Type B pancreatic cell (in vitro differentiated cells): ENCODE measurements around the gene BMP7. TPM values are rescaled to one million over a fixed set of nuclear protein-coding genes. Genes with fewer than 3 reads are reported as not detected.
A peak's percentile ranks its signal among the peaks of the same experiment; 100 is the strongest.

Experiments used
- DNase-seq: peaks from one replicate; pipeline ENCODE4 v3.0.0; 2021; ENCODE audit warnings: mixed read lengths; ENCODE audit not compliant: unreplicated experiment; ENCODE audit errors: extremely low spot score
- H3K27ac Mint-ChIP-seq: 2 replicates; pipeline ENCODE4 v1.8.0; 2021; ENCODE audit warnings: mild to moderate bottlenecking, mixed read lengths
- H3K27me3 Mint-ChIP-seq: 2 replicates; pipeline ENCODE4 v1.8.0; 2021; ENCODE audit warnings: mixed read lengths
- H3K36me3 Mint-ChIP-seq: 2 replicates; pipeline ENCODE4 v1.8.0; 2021; ENCODE audit warnings: mixed read lengths
- H3K4me1 Mint-ChIP-seq: one replicate; pipeline ENCODE4 v1.8.0; 2021; ENCODE audit warnings: mixed read lengths; ENCODE audit not compliant: unreplicated experiment
- H3K4me3 Mint-ChIP-seq: 2 replicates; pipeline ENCODE4 v1.8.0; 2021; ENCODE audit warnings: mild to moderate bottlenecking, mixed read lengths
- H3K9me3 Mint-ChIP-seq: 2 replicates; pipeline ENCODE4 v1.8.0; 2021; ENCODE audit warnings: mixed read lengths
- total RNA-seq: library from RNA; stranded (reverse); gene quantifications from 2 replicates; pipeline ENCODE4 v1.2.1, GENCODE V29; 2021; ENCODE audit warnings: low replicate concordance
- TF ChIP-seq, protein P1 (sequence below): fragments of 200-600 bp; sonication (generic); conservative IDR thresholded peaks from 2 replicates; pipeline ENCODE4 v1.5.0; 2021; ENCODE audit warnings: antibody characterized with exemption, mild to moderate bottlenecking

Gene BMP7
- total RNA-seq, 1 donor from 2014 or later, result 115 TPM

DNA sequence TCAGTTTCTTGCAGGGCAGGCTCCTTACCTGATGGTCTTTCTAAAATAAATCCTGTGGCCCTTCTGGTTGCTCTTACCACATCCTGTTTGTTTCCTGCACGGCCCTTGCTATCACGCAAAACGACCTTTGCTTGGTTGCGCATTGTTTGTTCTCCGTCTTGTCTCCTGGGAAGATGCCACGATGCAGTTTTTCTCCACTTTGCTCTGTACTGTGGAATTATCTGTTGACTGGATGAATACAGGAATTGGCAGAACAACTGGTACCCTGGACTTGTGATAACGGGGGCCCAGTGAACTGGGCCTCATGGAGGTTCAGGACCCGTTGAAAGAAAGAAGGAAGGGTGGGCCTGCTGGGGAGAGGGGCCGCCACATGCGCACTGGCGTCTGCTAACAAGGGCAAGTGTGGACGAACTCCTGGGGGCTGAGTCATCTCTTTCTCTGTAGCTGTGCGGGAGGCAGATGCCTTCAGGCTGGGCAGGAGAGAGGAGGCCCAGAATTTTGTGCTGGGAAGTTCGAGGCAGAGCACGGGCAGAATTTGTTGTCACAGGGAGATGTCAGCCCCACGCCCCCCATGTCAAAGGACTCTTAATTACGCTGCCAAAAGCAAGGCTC, 139.9 kb downstream of the BMP7 start:
- peaks cover 40% of the 10 kb centered on the region for H3K4me1 Mint-ChIP-seq
- H3K36me3 Mint-ChIP-seq, result no peaks in the 10 kb centered on the region
- TF ChIP-seq, protein P1, sequence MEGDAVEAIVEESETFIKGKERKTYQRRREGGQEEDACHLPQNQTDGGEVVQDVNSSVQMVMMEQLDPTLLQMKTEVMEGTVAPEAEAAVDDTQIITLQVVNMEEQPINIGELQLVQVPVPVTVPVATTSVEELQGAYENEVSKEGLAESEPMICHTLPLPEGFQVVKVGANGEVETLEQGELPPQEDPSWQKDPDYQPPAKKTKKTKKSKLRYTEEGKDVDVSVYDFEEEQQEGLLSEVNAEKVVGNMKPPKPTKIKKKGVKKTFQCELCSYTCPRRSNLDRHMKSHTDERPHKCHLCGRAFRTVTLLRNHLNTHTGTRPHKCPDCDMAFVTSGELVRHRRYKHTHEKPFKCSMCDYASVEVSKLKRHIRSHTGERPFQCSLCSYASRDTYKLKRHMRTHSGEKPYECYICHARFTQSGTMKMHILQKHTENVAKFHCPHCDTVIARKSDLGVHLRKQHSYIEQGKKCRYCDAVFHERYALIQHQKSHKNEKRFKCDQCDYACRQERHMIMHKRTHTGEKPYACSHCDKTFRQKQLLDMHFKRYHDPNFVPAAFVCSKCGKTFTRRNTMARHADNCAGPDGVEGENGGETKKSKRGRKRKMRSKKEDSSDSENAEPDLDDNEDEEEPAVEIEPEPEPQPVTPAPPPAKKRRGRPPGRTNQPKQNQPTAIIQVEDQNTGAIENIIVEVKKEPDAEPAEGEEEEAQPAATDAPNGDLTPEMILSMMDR, result no peak
- H3K4me3 Mint-ChIP-seq, result no peak overlapping the region
- no peak overlapping the region for H3K27ac Mint-ChIP-seq
- no peak for DNase-seq
- H3K27me3 Mint-ChIP-seq, result peaks cover 6% of the 10 kb centered on the region
- H3K9me3 Mint-ChIP-seq, result no peaks in the 10 kb centered on the region

DNA sequence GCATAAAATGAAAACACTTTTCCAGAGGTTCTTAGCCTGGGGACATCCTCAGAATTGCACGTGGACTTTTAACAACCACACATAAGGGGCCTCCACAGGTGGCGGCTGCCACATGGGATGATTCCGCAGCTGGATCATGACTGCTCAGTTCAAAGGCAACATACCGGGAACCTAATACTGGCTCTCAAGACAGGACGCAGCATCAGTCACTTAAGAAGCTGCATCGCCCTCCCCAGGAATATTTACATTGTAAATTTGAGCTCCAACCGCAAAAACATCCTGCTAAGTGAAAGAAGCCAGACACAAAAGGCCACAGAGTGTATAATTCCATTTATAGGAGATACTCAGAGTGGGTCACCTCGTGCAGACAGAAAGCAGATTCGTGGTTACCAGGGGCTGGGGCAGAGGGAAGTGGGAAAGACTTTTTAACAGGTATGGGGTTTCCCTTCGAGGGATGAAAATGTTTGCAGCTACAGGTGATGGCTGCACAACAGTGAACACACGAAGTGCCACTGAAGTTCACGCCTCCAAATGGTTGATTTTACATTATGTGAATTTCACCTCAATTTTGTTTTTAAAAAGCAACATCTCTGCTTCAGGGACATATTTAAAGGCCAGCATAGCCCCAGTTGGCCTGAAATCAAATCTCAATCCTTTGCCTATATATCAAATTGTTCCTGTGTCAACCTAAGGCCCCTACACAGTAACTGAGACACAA, 141.5 kb downstream of the BMP7 start:
- TF ChIP-seq, protein P1, result no peak
- H3K9me3 Mint-ChIP-seq, result no peaks in the 10 kb centered on the region
- no peak overlapping the region for H3K4me3 Mint-ChIP-seq
- no peak overlapping the region for H3K27ac Mint-ChIP-seq
- DNase-seq, result no peak
- peaks cover 31% of the 10 kb centered on the region for H3K4me1 Mint-ChIP-seq
- H3K36me3 Mint-ChIP-seq, result no peaks in the 10 kb centered on the region
- H3K27me3 Mint-ChIP-seq, result peaks cover 6% of the 10 kb centered on the region

DNA sequence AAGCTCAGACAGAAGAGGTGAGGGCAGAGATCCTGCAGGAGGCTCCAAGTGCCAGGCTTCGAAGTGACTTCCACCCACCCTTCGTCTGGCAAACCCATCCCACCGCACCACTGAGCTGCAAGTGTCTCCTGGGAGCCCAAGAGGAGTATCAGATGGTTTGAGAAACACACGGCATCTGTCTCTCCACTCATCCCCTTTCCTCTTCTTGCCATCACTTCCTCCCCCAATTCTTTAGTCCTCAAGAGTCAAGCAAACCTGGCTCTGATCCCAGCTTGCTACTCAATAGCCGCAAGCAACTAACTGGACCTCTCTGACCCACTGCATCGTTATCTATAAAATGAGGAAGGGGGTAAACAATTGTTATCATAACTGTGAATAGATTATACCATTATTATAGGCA, 142.1 kb downstream of the BMP7 start:
- TF ChIP-seq, protein P1, result no peak
- DNase-seq, result no peak
- Mint-ChIP-seq H3K4me1 (peaks cover 31% of the 10 kb centered on the region), H3K27ac (no peak overlapping the region), H3K36me3 (no peaks in the 10 kb centered on the region), H3K4me3 (no peak overlapping the region), H3K9me3 (no peaks in the 10 kb centered on the region), H3K27me3 (peaks cover 6% of the 10 kb centered on the region)

DNA sequence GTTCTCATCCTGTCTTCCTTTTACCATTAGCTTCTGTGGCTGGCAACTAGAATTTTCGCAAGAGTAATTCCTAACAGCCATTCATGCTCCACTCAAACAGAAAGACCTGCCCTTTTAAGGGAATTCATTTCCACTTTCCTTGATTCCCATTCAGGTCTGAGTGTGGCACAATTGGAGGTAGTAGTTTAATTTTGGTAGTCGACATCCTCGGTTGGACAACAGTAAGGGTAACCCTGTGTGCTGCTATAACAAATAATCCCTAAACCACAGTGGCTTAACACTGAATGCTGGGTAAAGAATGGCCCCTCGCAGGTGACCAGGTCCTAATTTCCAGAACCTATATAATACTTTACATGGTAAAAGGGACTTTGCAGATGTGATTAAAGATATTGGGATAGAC, 142.9 kb downstream of the BMP7 start:
- H3K27me3 Mint-ChIP-seq, result peaks cover 6% of the 10 kb centered on the region
- peaks cover 31% of the 10 kb centered on the region for H3K4me1 Mint-ChIP-seq
- DNase-seq, result no peak
- H3K27ac Mint-ChIP-seq, result peak overlapping the region; percentile 4
- H3K4me3 Mint-ChIP-seq, result no peak overlapping the region
- no peaks in the 10 kb centered on the region for H3K36me3 Mint-ChIP-seq
- H3K9me3 Mint-ChIP-seq, result no peaks in the 10 kb centered on the region
- TF ChIP-seq, protein P1, result no peak

DNA sequence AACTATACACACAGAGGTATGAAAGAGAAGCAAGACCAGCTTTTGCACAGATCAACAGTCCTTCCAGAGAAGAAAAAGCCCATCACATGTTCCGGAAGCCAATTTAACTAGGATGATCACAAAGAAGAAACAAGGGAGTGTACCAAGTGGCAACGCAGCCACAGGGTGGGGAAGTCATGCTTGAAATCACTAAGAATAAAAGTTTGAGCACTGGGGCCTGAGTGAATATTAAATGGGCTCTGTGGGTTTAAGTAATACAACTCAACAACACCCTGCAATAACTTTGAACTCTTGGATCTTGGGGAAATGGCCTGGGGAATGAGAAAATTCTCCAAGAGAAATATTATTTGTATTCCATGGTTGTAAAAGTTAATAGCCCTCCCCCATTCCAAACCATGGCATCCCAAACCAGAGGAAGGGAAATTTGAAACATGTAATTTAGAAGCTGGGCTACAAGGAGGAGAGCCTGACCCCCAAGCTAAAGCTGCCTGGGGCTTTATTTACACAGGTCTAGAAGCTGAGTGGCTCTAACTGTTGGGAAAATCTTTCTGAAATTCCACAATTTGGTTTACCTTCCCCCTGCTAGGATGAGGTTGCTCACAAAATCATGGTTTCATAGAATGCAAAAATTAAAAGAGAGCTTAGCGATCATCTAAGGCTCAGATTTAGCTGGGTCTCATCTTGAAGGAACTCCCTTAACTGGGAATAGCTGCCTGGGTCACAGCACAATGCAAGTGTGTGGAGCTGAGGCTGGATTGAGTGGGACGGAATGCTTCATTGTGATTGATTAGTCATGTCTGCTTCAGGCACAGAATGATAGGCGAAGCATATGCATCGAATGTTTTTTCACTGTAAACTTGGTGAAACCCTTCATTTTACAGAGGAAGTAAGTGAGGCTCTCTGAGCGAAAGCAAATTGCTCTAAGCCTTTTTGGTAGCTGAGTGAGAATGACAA, 143.6 kb downstream of the BMP7 start:
- TF ChIP-seq, protein P1, result no peak

More for the DNA sequence above, 143.6 kb downstream of the BMP7 start:
- Mint-ChIP-seq H3K36me3 (no peaks in the 10 kb centered on the region), H3K9me3 (no peaks in the 10 kb centered on the region), H3K4me3 (peak overlapping the region; percentile 40), H3K4me1 (peaks cover 31% of the 10 kb centered on the region), H3K27me3 (peaks cover 6% of the 10 kb centered on the region), H3K27ac (peak overlapping the region; percentile 13)
- no peak for DNase-seq
